ENCODE results near the gene ETS1.

GRCh38 chr11:128618603-128619002, 31.2 kb upstream of the ETS1 start:
- TF ChIP-seq POLR2AphosphoS5 (IDR thresholded peaks at IDR 0.05; ENCODE audit: borderline replicate concordance, low read depth, low read length) (no peak), EZH2 (IDR thresholded peaks at IDR 0.05) (no peak), FOXP2 (optimal IDR thresholded peaks at IDR 0.05; ENCODE audit: control extremely low read depth, extremely low read length, insufficient read depth) (no peak)

All from SK-N-MC (cell line).